Stimulated activated effector memory CD8-positive, alpha-beta T cell treated with anti-CD3 and anti-CD28 coated beads, Interleukin-12 subunit alpha, Interleukin-12 subunit beta, amount 100 ng/mL, for 72 hours (primary cell): ENCODE results near the gene TAS2R43.
"Not testable (repeated sequence)": the region's sequence is repeated elsewhere in the genome, so short reads cannot be mapped to it uniquely, and the experiment has no call there.

Source experiments
- ATAC-seq: fragments of 150-1000 bp; cut with Tn5 transposase; 2 replicates; pipeline ENCODE4 v1.10.0; 2021
- DNase-seq, 2 donors: peaks; one replicate each; pipeline ENCODE4 v3.0.0; 2021 to 2022; ENCODE audit warnings: low spot score in 2 of 2
- H3K27ac Mint-ChIP-seq: one replicate; pipeline ENCODE4 v1.8.0; 2022; ENCODE audit warnings: mild to moderate bottlenecking, mixed read lengths
- H3K36me3 Mint-ChIP-seq: one replicate; pipeline ENCODE4 v1.8.0; 2022; ENCODE audit warnings: mild to moderate bottlenecking, mixed read lengths
- H3K4me1 Mint-ChIP-seq: one replicate; pipeline ENCODE4 v1.8.0; 2022; ENCODE audit warnings: mixed read lengths
- H3K4me3 Mint-ChIP-seq: one replicate; pipeline ENCODE4 v1.8.0; 2022; ENCODE audit warnings: mild to moderate bottlenecking, mixed read lengths
- H3K9me3 Mint-ChIP-seq: one replicate; pipeline ENCODE4 v1.8.0; 2022; ENCODE audit warnings: mixed read lengths

Gene TAS2R43

DNA sequence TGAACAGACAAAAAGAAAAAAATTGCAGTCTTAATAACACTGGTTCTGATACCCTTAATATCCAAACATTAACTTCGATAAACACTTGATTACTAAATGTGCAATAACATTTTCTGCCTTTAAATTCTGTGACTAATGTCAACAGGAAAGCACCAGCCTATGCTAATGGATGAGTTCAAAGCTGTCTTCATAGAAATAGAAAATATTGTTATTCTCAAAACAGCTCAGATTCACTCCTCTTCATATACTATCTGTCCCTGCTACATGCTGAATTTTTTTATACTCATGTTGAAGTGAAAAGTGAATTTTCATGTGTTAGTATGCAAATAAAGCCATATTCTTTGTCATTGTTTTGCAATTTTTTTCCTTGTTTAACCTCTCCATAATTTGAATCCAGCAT, 13.9 kb downstream of the TAS2R43 start:
- Mint-ChIP-seq H3K36me3 (no peaks in the 10 kb centered on the region), H3K9me3 (peaks cover 8% of the 10 kb centered on the region), H3K27ac (no peak overlapping the region), H3K4me1 (peaks cover 14% of the 10 kb centered on the region), H3K4me3 (no peak overlapping the region)
- ATAC-seq, result no peak
- DNase-seq, result no peak

DNA sequence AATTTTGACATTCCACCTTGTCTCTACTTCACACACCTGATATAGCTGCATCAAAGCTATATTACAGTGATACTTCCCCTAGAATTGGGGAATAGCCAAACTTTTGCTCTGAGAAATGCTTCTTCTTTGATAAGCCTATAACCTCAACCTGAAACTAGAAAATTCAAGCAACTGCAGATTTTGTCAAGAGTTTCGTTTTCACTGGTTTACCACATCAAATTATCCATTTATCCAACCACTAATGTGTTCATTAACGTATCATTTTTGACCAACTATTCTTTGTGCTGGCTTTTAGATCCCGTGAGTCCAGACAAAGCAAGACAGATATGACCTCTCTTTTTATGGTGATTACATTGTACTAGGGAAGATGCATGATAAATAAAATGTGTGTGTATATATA, 16.5 kb downstream of the TAS2R43 start:
- Mint-ChIP-seq H3K4me3 (no peak overlapping the region), H3K4me1 (peaks cover 15% of the 10 kb centered on the region), H3K9me3 (peaks cover 3% of the 10 kb centered on the region), H3K27ac (no peak overlapping the region), H3K36me3 (no peaks in the 10 kb centered on the region)
- DNase-seq, result no peak
- no peak for ATAC-seq

DNA sequence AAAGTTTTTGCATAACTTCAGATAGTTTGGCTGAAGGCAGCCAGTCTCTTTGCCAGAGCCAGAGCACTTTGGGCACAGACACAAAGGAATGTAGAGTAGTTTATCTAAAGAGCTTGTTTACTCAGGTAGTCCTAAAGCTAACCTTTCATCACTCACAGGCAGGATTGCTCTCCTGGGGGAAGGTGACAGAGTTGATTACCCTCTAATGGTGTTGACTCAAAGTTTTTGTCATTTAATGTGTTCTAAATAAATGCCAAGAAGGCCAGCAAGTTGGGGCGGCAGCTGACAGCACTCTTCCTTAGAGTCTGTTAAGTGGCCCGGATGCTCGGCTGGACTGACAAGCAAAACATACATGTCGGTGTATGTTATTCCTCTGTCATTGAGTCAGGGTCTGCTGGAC, 20.7 kb downstream of the TAS2R43 start:
- Mint-ChIP-seq H3K4me1 (peaks cover 10% of the 10 kb centered on the region), H3K36me3 (peaks cover 6% of the 10 kb centered on the region), H3K4me3 (no peak overlapping the region), H3K9me3 (no peaks in the 10 kb centered on the region), H3K27ac (no peak overlapping the region)
- ATAC-seq (no peak), DNase-seq (no peak)

DNA sequence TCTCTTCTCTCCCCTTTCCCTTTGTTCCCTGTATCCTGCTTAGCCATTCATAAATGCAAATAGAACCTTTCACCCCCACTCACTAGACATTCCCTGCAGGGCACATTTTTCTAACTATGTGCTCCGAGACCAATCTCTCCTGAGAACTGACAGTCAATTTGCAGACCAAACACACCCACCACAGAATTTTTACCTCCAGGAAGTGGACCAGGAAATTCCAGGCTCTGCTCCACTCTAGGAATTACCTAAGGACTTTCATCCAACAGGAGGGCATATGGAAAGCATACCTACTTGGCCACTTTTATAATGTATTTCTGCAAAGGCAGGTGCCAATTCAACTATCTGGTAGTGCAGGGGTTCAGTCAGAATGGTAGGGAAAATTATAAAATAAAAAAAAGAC, 21.1 kb downstream of the TAS2R43 start:
- H3K9me3 Mint-ChIP-seq, result no peaks in the 10 kb centered on the region
- no peak overlapping the region for H3K4me3 Mint-ChIP-seq
- no peak for DNase-seq
- peaks cover 10% of the 10 kb centered on the region for H3K4me1 Mint-ChIP-seq
- H3K27ac Mint-ChIP-seq, result no peak overlapping the region
- peaks cover 6% of the 10 kb centered on the region for H3K36me3 Mint-ChIP-seq
- ATAC-seq, result no peak

DNA sequence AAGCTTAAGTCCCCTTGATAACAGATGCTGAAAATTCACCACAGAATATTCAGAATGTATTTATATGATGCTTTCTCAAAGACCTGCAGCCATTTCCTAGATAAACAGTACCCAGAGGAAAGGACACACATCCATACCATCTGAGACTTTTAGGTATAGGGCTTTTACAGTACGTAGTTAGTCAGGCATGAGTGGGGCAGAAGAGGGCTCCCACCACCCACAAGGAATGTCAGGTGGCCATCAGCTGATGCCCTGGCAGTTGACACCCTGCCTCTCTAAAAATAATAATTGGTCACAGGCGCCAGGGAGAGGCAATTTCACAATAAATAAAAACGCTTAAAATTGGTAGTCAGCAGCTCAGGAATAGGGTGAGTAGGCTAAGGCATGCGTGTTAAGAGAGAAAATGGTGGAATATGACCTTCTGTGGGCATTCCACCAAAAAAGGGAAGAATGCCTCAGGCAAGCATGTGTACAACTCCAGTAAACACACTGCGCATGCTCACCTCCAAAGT, 22.2 kb downstream of the TAS2R43 start:
- H3K4me3 Mint-ChIP-seq, result no peak overlapping the region
- no peak overlapping the region for H3K27ac Mint-ChIP-seq
- no peak for DNase-seq
- peaks cover 6% of the 10 kb centered on the region for H3K36me3 Mint-ChIP-seq
- peaks cover 10% of the 10 kb centered on the region for H3K4me1 Mint-ChIP-seq
- no peaks in the 10 kb centered on the region for H3K9me3 Mint-ChIP-seq
- ATAC-seq, result no peak

DNA sequence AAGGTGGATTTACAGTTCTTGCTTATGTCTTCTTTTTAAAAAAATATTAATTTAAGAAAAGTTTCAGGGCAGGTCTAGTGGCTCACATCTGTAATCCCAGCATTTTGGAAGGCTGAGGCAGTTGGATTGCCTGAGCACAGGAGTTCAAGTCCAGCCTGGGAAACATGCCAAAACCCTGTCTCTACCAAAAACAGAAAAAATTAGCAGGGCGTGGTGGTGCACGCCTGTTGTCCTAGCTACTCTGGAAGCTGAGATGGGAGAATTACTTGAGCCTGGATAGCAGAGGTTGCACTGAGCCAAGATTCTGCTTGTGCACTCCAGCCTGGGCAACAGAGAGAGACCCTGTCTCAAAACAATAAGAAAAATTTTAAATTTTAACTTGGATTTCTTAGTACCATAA, 24.6 kb downstream of the TAS2R43 start:
- ATAC-seq, result no peak
- Mint-ChIP-seq H3K27ac (no peak overlapping the region), H3K36me3 (peaks cover 6% of the 10 kb centered on the region), H3K4me1 (peaks cover 10% of the 10 kb centered on the region), H3K4me3 (no peak overlapping the region), H3K9me3 (no peaks in the 10 kb centered on the region)
- DNase-seq, result no peak

DNA sequence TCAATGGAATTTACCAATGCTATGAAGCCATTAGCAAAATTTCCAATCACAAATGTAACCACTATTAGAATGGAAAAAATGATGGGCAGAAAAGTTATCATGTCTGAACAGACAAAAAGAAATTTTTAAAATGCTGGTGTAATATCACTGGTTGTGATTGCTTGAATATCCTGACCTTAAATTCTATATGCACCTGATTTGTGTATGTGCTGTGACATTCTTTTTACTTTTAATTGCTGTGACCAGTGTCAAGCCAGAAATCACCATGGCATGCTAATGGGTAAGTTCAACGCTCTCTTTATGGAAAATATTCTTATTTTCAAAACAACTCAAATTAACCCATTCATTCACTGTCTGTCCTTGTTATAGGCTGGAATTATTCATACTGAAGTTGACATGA, 29.9 kb downstream of the TAS2R43 start, which contains the start of gene TAS2R46:
TSS of gene TAS2R46 (minus strand) at position 101 of the 400 bp plus-strand sequence. CDS start at position 101, 0 bp downstream.
- not testable (repeated sequence) for H3K36me3 Mint-ChIP-seq, DNase-seq, ATAC-seq, H3K4me1 Mint-ChIP-seq, H3K9me3 Mint-ChIP-seq, H3K27ac Mint-ChIP-seq, H3K4me3 Mint-ChIP-seq

DNA sequence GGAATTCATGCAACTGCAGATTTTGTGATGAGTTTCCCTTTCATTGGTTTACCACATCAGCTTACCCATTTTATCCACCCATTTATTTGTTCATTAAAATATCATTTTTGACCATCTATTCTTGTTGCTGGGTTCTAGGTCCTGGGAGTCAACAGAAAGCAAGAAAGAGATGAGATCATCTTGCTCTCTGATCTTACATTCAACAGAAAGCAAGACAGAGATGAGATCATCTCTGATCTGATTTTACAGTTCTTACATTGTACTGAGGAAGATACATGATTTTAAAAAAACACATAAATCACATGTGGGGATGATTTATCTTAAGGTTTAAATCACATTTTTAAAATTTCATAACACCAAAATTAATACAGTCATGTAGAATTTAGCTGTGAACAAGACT, 32.3 kb downstream of the TAS2R43 start:
- no peaks in the 10 kb centered on the region for H3K4me1 Mint-ChIP-seq
- H3K27ac Mint-ChIP-seq, result no peak overlapping the region
- DNase-seq, result no peak
- H3K36me3 Mint-ChIP-seq, result peaks cover 6% of the 10 kb centered on the region
- no peak for ATAC-seq
- no peak overlapping the region for H3K4me3 Mint-ChIP-seq
- H3K9me3 Mint-ChIP-seq, result no peaks in the 10 kb centered on the region

DNA sequence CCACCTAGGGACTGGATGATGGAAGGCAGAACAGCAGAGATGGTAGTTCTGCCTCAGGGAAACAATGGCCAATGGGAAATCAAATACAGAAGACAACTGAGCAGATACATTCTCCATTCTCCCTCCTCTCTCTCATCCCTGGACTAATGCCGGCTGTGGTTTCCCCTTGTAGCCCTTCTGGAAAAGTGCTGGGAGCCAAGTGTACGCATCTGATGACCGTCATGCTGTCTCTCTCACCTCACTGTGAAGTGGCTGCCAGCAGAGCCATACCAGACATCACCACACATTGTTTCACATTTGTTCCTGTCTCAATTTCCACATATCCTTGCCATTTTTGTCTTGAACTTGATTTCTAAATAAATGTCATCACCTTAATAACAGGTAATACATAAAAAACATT, 33.1 kb downstream of the TAS2R43 start:
- no peak overlapping the region for H3K27ac Mint-ChIP-seq
- H3K9me3 Mint-ChIP-seq, result no peaks in the 10 kb centered on the region
- ATAC-seq, result no peak
- H3K36me3 Mint-ChIP-seq, result peaks cover 6% of the 10 kb centered on the region
- no peak overlapping the region for H3K4me3 Mint-ChIP-seq
- no peak for DNase-seq
- H3K4me1 Mint-ChIP-seq, result no peaks in the 10 kb centered on the region

DNA sequence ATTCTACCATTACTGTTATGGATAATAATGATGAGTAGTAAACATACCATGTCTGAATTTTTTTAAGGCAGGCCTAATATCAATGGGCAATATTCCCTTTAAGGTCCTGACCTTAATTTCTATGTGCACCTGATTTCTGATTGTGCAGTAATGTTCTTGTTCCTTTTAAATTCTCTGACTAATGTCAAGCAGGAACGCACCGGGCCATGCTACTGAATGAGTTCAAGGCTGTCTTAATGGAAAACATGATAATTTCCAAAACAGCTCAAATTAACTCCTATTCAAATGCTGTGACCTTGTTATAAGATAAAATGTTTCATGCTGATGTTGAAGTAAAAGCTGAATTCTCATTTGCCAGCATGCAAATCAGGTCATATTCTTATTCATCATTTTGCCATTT, 36.8 kb downstream of the TAS2R43 start:
- H3K36me3 Mint-ChIP-seq, result peaks cover 9% of the 10 kb centered on the region

DNA sequence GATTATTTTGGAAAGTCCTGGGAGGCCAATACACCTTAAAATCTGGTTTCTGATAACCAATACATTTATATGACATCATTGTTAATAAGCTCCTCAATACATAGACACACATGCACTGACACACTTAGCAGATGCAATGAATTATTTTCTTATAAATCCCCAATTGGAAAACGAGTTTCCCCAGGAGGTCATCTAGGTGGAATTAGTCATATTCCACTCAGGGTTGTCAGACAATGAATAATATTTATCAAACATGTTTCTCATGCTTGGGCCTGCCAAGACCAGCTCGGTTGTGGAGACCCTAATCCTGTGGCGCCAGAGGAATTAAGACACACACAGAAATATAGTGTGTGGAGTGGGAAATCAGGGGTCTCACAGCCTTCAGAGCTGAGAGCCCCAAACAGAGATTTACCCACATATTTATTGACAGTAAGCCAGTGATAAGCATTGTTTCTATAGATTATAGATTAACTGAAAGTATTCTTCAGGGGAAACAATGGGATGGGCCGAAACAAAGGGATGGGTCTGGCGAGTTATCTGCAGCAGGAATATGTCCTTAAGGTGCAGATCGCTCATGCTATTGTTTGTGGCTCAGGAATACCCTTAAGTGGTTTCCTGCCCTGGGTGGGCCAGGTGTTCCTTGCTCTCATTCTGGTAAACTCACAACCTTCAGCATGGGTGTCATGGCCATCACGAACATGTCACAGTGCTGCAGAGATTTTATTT, 42.1 kb downstream of the TAS2R43 start:
- not testable (repeated sequence) for H3K4me3 Mint-ChIP-seq, ATAC-seq, DNase-seq, H3K27ac Mint-ChIP-seq, H3K9me3 Mint-ChIP-seq, H3K4me1 Mint-ChIP-seq
- H3K36me3 Mint-ChIP-seq, result peaks cover 18% of the 10 kb centered on the region

More for the DNA sequence above, 36.8 kb downstream of the TAS2R43 start:
- peaks cover 5% of the 10 kb centered on the region for H3K9me3 Mint-ChIP-seq
- no peaks in the 10 kb centered on the region for H3K4me1 Mint-ChIP-seq
- no peak overlapping the region for H3K4me3 Mint-ChIP-seq
- ATAC-seq (no peak), DNase-seq (no peak)
- no peak overlapping the region for H3K27ac Mint-ChIP-seq

DNA sequence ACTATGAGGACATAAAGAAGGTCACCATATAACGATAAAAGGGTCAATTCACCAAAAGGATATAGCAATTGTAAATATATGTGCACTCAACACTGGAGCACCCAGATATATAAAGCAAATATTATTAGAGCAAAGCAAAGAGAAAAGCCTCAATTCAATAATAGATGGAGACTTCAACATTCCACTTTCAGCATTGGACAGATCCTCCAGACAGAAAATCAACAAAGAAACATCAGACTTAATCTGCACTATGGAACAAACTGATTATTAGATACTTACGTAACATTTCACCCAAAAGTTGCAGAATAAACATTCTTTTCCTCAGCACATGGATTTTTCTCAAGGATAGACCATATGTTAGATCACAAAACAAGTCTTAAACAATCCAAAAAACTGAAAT, 50.7 kb downstream of the TAS2R43 start:
- not testable (repeated sequence) for H3K4me3 Mint-ChIP-seq, DNase-seq, ATAC-seq, H3K9me3 Mint-ChIP-seq, H3K27ac Mint-ChIP-seq
- Mint-ChIP-seq H3K36me3 (peaks cover 25% of the 10 kb centered on the region), H3K4me1 (peaks cover 11% of the 10 kb centered on the region)
